GM12878 (cell line): ENCODE measurements around the gene TPSB2. TPM values are rescaled to one million over a fixed set of nuclear protein-coding genes. Genes with fewer than 3 reads are reported as not detected.

Experiments used
- ATAC-seq: fragments of 200-7000 bp; cut with Tn5 transposase; 3 replicates; pipeline ENCODE4 v1.9.1; 2020; ENCODE audit warnings: mild to moderate bottlenecking, moderate library complexity
- BruUV-seq: library from RNA; stranded (reverse); fragments of 400-500 nt; replicated peaks from 2 replicates; lab custom pipeline; 2021; lab: Mats Ljungman, UMichigan
- CTCF ChIA-PET: fragments of 300-600 bp; sonication (Branson Sonifier 250); formaldehyde crosslinking; extraction: SDS; loops from one replicate; lab custom pipeline; 2021; ENCODE audit warnings: inconsistent platforms; lab: Yijun Ruan, JAX
- POLR2A ChIA-PET: fragments of 350-600 bp; formaldehyde crosslinking; extraction: SDS; loops from one replicate; lab custom pipeline; 2021; ENCODE audit warnings: inconsistent platforms; lab: Charles Lee
- RAD21 ChIA-PET: fragments of 300-600 bp; sonication (Branson Sonifier 250); formaldehyde crosslinking; loops from one replicate; lab custom pipeline; 2023; ENCODE audit warnings: antibody characterized with exemption; ENCODE audit not compliant: unreplicated experiment; lab: Charles Lee
- SMC1A ChIA-PET: fragments of 300-600 bp; sonication (Branson Sonifier 250); formaldehyde crosslinking; loops from one replicate; lab custom pipeline; 2023; ENCODE audit not compliant: unreplicated experiment, uncharacterized antibody; lab: Charles Lee
- DNase-seq: peaks from one replicate; pipeline ENCODE4 v3.0.0-alpha.2; 2011; ENCODE audit warnings: low read depth, low spot score
- FAIRE-seq: peaks from 3 replicates; lab custom pipeline; 2011; peaks lifted over from hg19 to GRCh38; lab: Jason Lieb, UNC
- H2AFZ ChIP-seq: 2 replicates; pipeline ENCODE4 v1.6.0; 2011; ENCODE audit warnings: low read depth, low read length, control low read depth; ENCODE audit not compliant: control insufficient read depth
- H3K27ac ChIP-seq: 2 replicates; pipeline ENCODE4 v1.5.1; 2011; ENCODE audit warnings: control low read depth; ENCODE audit not compliant: control insufficient read depth, insufficient read depth
- H3K27me3 ChIP-seq, 2 experiments: replicated peaks in 1 of 2; 2 replicates each; pipeline versions ENCODE4 v1.6.0 to v1.6.1; 2011; ENCODE audit warnings: low read length in 1 of 2; ENCODE audit not compliant: control insufficient read depth in 2 of 2, insufficient read depth in 2 of 2
- H3K36me3 ChIP-seq, 2 experiments: 2 replicates each; pipeline ENCODE4 v1.5.1; 2011; ENCODE audit warnings: low read length in 1 of 2; ENCODE audit not compliant: control insufficient read depth in 2 of 2, insufficient read depth in 2 of 2
- H3K4me1 ChIP-seq: 2 replicates; pipeline ENCODE4 v1.6.1; 2011; ENCODE audit warnings: mild to moderate bottlenecking, low read length, moderate library complexity, mixed read lengths; ENCODE audit not compliant: control insufficient read depth, insufficient read depth
- H3K4me2 ChIP-seq: 2 replicates; pipeline ENCODE4 v1.6.0; 2011; ENCODE audit warnings: control low read depth; ENCODE audit not compliant: control insufficient read depth, insufficient read depth
- H3K4me3 ChIP-seq: fragments of 200-600 bp; sonication (generic); 2 replicates; pipeline ENCODE4 v1.5.1; 2016
- H3K79me2 ChIP-seq: 2 replicates; pipeline ENCODE4 v1.6.0; 2011; ENCODE audit warnings: low read length; ENCODE audit not compliant: control insufficient read depth, insufficient read depth
- H3K9ac ChIP-seq: 2 replicates; pipeline ENCODE4 v1.8.0; 2011; ENCODE audit warnings: low read length, control low read depth, mixed read lengths; ENCODE audit not compliant: control insufficient read depth, insufficient read depth
- H3K9me3 ChIP-seq: replicated peaks from 3 replicates; pipeline ENCODE4 v1.5.1; 2011; ENCODE audit warnings: mild to moderate bottlenecking, low read length; ENCODE audit not compliant: control insufficient read depth, insufficient read depth
- H4K20me1 ChIP-seq: 2 replicates; pipeline ENCODE4 v1.6.0; 2011; ENCODE audit not compliant: control insufficient read depth, insufficient read depth
- BRCA1 ChIP-seq: IDR thresholded peaks from 2 replicates; pipeline ENCODE4 v1.6.1; 2011; ENCODE audit warnings: low read depth, low read length, improper control_type of control experiment
- CEBPZ ChIP-seq: fragments of 150-350 bp; IDR thresholded peaks from 2 replicates; pipeline ENCODE4 v1.6.1; 2016; ENCODE audit warnings: low read depth, low read length
- DPF2 ChIP-seq: fragments of 450-650 bp; IDR thresholded peaks from 2 replicates; pipeline ENCODE4 v1.6.1; 2017; ENCODE audit warnings: mild to moderate bottlenecking
- IRF5 ChIP-seq: fragments of 450-650 bp; IDR thresholded peaks from 2 replicates; pipeline ENCODE4 v1.6.1; 2017; ENCODE audit warnings: borderline replicate concordance
- PAX5 ChIP-seq: IDR thresholded peaks from 2 replicates; pipeline ENCODE4 v1.6.1; 2011; ENCODE audit warnings: low read depth, low read length, borderline replicate concordance
- PML ChIP-seq: IDR thresholded peaks from 2 replicates; pipeline ENCODE4 v1.6.1; 2012; ENCODE audit warnings: low read length, inconsistent platforms
- POLR2AphosphoS2 ChIP-seq: IDR thresholded peaks from 2 replicates; pipeline ENCODE4 v1.6.1; 2011; ENCODE audit warnings: low read depth, mild to moderate bottlenecking, low read length, improper control_type of control experiment, moderate library complexity
- RELB ChIP-seq: fragments of 450-650 bp; IDR thresholded peaks from 2 replicates; pipeline ENCODE4 v1.6.1; 2017; ENCODE audit warnings: low read depth, mild to moderate bottlenecking, moderate library complexity
- SPI1 ChIP-seq: IDR thresholded peaks from 2 replicates; pipeline ENCODE4 v1.6.1; 2011; ENCODE audit warnings: low read depth, mild to moderate bottlenecking, low read length, moderate library complexity, borderline replicate concordance; ENCODE audit not compliant: insufficient read depth
- SRF ChIP-seq, 2 experiments: IDR thresholded peaks; 2 replicates each; pipeline ENCODE4 v1.6.1; 2011; ENCODE audit warnings: low read depth in 2 of 2, low read length in 2 of 2, mild to moderate bottlenecking in 1 of 2, moderate library complexity in 1 of 2
- STAT3 ChIP-seq: IDR thresholded peaks from 2 replicates; pipeline ENCODE4 v1.6.1; 2011; ENCODE audit warnings: low read depth, low read length, improper control_type of control experiment
- SUPT20H ChIP-seq: IDR thresholded peaks from 2 replicates; pipeline ENCODE4 v1.6.1; 2011; ENCODE audit warnings: low read depth, mild to moderate bottlenecking, low read length, moderate library complexity, borderline replicate concordance; ENCODE audit not compliant: control insufficient read depth
- TCF3 ChIP-seq: IDR thresholded peaks from 2 replicates; pipeline ENCODE4 v1.6.1; 2012; ENCODE audit warnings: low read depth, mild to moderate bottlenecking, low read length, borderline replicate concordance; ENCODE audit not compliant: insufficient read depth
- WRNIP1 ChIP-seq: IDR thresholded peaks from 2 replicates; pipeline ENCODE4 v1.6.1; 2011; ENCODE audit warnings: low read depth, low read length, improper control_type of control experiment, borderline replicate concordance
- ZNF217 ChIP-seq: fragments of 450-650 bp; IDR thresholded peaks from 2 replicates; pipeline ENCODE4 v1.6.1; 2017; ENCODE audit warnings: antibody characterized with exemption, mild to moderate bottlenecking
- WGBS: methylation state at CpG from one replicate; pipeline ENCODE4 v1.1.6; 2016; ENCODE audit warnings: low lambda C conversion rate; ENCODE audit not compliant: insufficient replicate concordance, insufficient coverage; ENCODE audit errors: missing lambda C conversion rate; 5-methylcytosine and 5-hydroxymethylcytosine counted together
- in situ Hi-C: fragments of 300-500 bp; cut with MboI; formaldehyde crosslinking; loops from 9 replicates; pipeline ENCODE4 v1.14.3; 2018; ENCODE audit warnings: mixed read lengths
- intact Hi-C: fragments of 100-400 bp; cut with micrococcal nuclease; formaldehyde crosslinking; loops from one replicate; pipeline ENCODE4 v1.14.2; 2022; ENCODE audit not compliant: unreplicated experiment
- polyA plus RNA-seq, 11 experiments: library from polyadenylated mRNA; depleted of rRNA in 4 of 11; unstranded in 6 of 11; stranded (reverse) in 5 of 11; fragments of >200 nt; fragmentation: Nextera tagmentation in 4 of 11; fragmentation: Illumina TruSeq in 1 of 11; extraction: Ambion mirVana in 4 of 11; extraction: Trizol in 1 of 11; gene quantifications; 1 replicate in 1 of 11; 2 replicates in 10 of 11; pipeline versions ENCODE4 v1.2.1 to v1.2.3, GENCODE V29; 2011 to 2016; ENCODE audit warnings: inconsistent platforms in 2 of 11, missing spikeins in 2 of 11, low read depth in 1 of 11
- total RNA-seq, 4 experiments: library from RNA; depleted of rRNA in 3 of 4; stranded (reverse); fragments of >200 nt in 3 of 4; fragmentation: Illumina TruSeq in 1 of 4; extraction: Trizol in 1 of 4; gene quantifications; 2 replicates each; pipeline versions ENCODE4 v1.2.1 to v1.2.3, GENCODE V29; 2013 to 2021
- TF ChIP-seq, protein P1 (sequence below): IDR thresholded peaks from 2 replicates; pipeline ENCODE4 v1.6.1; 2012; ENCODE audit warnings: mild to moderate bottlenecking, low read depth, low read length

Gene TPSB2
- total and polyA plus RNA-seq, 10 of the 15 experiments (the other 5 are each of a cell fraction or from before 2014, with no cell fraction given), result not detected

GRCh38 chr16:1196494-1196893, 33.5 kb downstream of the TPSB2 start:
- ChIA-PET CTCF (no interaction called here), SMC1A (no interaction called here), RAD21 (no interaction called here), POLR2A (no interaction called here)
- no peaks in the 10 kb centered on the region; the same call in 2 of the 3 replicates for H3K9me3 ChIP-seq
- H3K79me2 ChIP-seq, result no peaks in the 10 kb centered on the region
- no peak overlapping the region for H3K4me2 ChIP-seq
- WGBS, result 44% methylated on average over 11 of the region's 11 CpGs
- in situ Hi-C loops, result no loop called here
- H3K27me3 ChIP-seq, result no peaks in the 10 kb centered on the region
- no TSS peak for BruUV-seq
- H2AFZ ChIP-seq, result no peak overlapping the region
- H3K9ac ChIP-seq, result no peak overlapping the region
- intact Hi-C loops, result no loop called here
- H3K4me1 ChIP-seq, result no peaks in the 10 kb centered on the region
- no peak for TF ChIP-seq SUPT20H
- no peak for TF ChIP-seq PAX5
- TF ChIP-seq BRCA1, result no peak
- no peak for TF ChIP-seq SRF (IDR thresholded peaks at IDR 0.05; ENCODE audit: low read depth in 2 of 2, low read length in 2 of 2)
- TF ChIP-seq, protein P1, sequence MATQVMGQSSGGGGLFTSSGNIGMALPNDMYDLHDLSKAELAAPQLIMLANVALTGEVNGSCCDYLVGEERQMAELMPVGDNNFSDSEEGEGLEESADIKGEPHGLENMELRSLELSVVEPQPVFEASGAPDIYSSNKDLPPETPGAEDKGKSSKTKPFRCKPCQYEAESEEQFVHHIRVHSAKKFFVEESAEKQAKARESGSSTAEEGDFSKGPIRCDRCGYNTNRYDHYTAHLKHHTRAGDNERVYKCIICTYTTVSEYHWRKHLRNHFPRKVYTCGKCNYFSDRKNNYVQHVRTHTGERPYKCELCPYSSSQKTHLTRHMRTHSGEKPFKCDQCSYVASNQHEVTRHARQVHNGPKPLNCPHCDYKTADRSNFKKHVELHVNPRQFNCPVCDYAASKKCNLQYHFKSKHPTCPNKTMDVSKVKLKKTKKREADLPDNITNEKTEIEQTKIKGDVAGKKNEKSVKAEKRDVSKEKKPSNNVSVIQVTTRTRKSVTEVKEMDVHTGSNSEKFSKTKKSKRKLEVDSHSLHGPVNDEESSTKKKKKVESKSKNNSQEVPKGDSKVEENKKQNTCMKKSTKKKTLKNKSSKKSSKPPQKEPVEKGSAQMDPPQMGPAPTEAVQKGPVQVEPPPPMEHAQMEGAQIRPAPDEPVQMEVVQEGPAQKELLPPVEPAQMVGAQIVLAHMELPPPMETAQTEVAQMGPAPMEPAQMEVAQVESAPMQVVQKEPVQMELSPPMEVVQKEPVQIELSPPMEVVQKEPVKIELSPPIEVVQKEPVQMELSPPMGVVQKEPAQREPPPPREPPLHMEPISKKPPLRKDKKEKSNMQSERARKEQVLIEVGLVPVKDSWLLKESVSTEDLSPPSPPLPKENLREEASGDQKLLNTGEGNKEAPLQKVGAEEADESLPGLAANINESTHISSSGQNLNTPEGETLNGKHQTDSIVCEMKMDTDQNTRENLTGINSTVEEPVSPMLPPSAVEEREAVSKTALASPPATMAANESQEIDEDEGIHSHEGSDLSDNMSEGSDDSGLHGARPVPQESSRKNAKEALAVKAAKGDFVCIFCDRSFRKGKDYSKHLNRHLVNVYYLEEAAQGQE, result no peak
- no peak for TF ChIP-seq CEBPZ
- no peak for TF ChIP-seq SPI1
- TF ChIP-seq STAT3, result no peak
- TF ChIP-seq RELB, result no peak
- TF ChIP-seq ZNF217, result no peak
- no peak for TF ChIP-seq IRF5
- TF ChIP-seq WRNIP1, result no peak
- no peak for TF ChIP-seq DPF2
- TF ChIP-seq PML, result no peak
- no peak for TF ChIP-seq POLR2AphosphoS2
- no peak for TF ChIP-seq TCF3
- no peak overlapping the region for H3K4me3 ChIP-seq
- no peak for ATAC-seq
- H3K36me3 ChIP-seq, result no peaks in the 10 kb centered on the region
- no peak overlapping the region for H3K27ac ChIP-seq
- no peaks in the 10 kb centered on the region for H4K20me1 ChIP-seq
- no peak for FAIRE-seq
- DNase-seq, result no peak
